HepG2 (cell line): ENCODE measurements around the gene NPY4R2. TPM values are rescaled to one million over a fixed set of nuclear protein-coding genes. Genes with fewer than 3 reads are reported as not detected.
"Not testable (repeated sequence)": the region's sequence is repeated elsewhere in the genome, so short reads cannot be mapped to it uniquely, and the experiment has no call there.

Experiments used
- ATAC-seq: fragments of 200-7000 bp; cut with Tn5 transposase; 3 replicates; pipeline ENCODE4 v1.9.1; 2020; ENCODE audit warnings: mild to moderate bottlenecking, moderate library complexity
- BruUV-seq: library from RNA; stranded (reverse); fragments of 400-500 nt; replicated peaks from 2 replicates; lab custom pipeline; 2021; lab: Mats Ljungman, UMichigan
- CTCF ChIA-PET: fragments of 300-600 bp; formaldehyde crosslinking; extraction: SDS; loops from one replicate; lab custom pipeline; 2021; ENCODE audit warnings: low total read pairs, inconsistent platforms, low intra/inter-chr PET ratio; lab: Yijun Ruan, JAX
- POLR2A ChIA-PET: fragments of 350-600 bp; sonication (Branson Sonifier 250); formaldehyde crosslinking; loops from one replicate; lab custom pipeline; 2020; ENCODE audit warnings: antibody characterized with exemption, inconsistent platforms; lab: Yijun Ruan, JAX
- DNase-seq: peaks from one replicate; pipeline ENCODE4 v3.0.0-alpha.2; 2015; ENCODE audit warnings: low spot score
- FAIRE-seq: peaks from 3 replicates; lab custom pipeline; 2011; peaks lifted over from hg19 to GRCh38; lab: Jason Lieb, UNC
- H2AFZ ChIP-seq: one replicate; pipeline ENCODE4 v1.6.1; 2011; ENCODE audit warnings: low read length, inconsistent platforms
- H3K27ac ChIP-seq: fragments of 300-600 bp; 3 replicates; pipeline ENCODE4 v1.8.0; 2011; ENCODE audit warnings: mixed run types, mild to moderate bottlenecking, mixed read lengths, low read length, inconsistent platforms; ENCODE audit not compliant: insufficient read depth; ENCODE audit errors: extremely low read length
- H3K27me3 ChIP-seq, 2 experiments: fragments of 200-600 bp in 1 of 2; 2 replicates in 1 of 2; 3 replicates in 1 of 2; pipeline versions ENCODE4 v1.6.0 to v1.8.0; 2011; ENCODE audit warnings: low read length in 2 of 2, mild to moderate bottlenecking in 2 of 2, moderate library complexity in 2 of 2, inconsistent platforms in 1 of 2; ENCODE audit not compliant: insufficient read depth in 2 of 2, control insufficient read depth in 1 of 2
- H3K36me3 ChIP-seq, 2 experiments: fragments of 200-600 bp in 1 of 2; replicated peaks in 1 of 2; 2 replicates in 1 of 2; 3 replicates in 1 of 2; pipeline versions ENCODE4 v1.5.1 to v1.8.0; 2011; ENCODE audit warnings: low read length in 2 of 2, inconsistent platforms in 1 of 2; ENCODE audit not compliant: insufficient read depth in 2 of 2, control insufficient read depth in 1 of 2
- H3K4me1 ChIP-seq: 2 replicates; pipeline ENCODE4 v1.5.1; 2012; ENCODE audit warnings: low read length, inconsistent platforms; ENCODE audit not compliant: insufficient read depth
- H3K4me2 ChIP-seq: 2 replicates; pipeline ENCODE4 v1.6.0; 2011; ENCODE audit warnings: low read depth, low read length, inconsistent platforms
- H3K4me3 ChIP-seq, 3 experiments: fragments of 200-600 bp in 1 of 3; sonication (generic), shearing (Covaris generic) in 1 of 3; replicated peaks in 1 of 3; 2 replicates each; pipeline ENCODE4 v1.5.1; 2011 to 2016; ENCODE audit warnings: low read length in 3 of 3, inconsistent platforms in 2 of 3, low read depth in 2 of 3, mild to moderate bottlenecking in 2 of 3, control low read depth in 1 of 3, mixed read lengths in 1 of 3; ENCODE audit not compliant: insufficient read depth in 1 of 3
- H3K79me2 ChIP-seq: one replicate; pipeline ENCODE4 v1.6.1; 2011; ENCODE audit warnings: low read length, inconsistent platforms; ENCODE audit not compliant: insufficient read depth
- H3K9ac ChIP-seq: 2 replicates; pipeline ENCODE4 v1.6.0; 2011; ENCODE audit warnings: mild to moderate bottlenecking, low read depth, low read length, inconsistent platforms; ENCODE audit not compliant: insufficient read depth
- H3K9me3 ChIP-seq: 2 replicates; pipeline ENCODE4 v1.5.1; 2012; ENCODE audit warnings: mild to moderate bottlenecking, low read length
- H4K20me1 ChIP-seq: 2 replicates; pipeline ENCODE4 v1.6.0; 2011; ENCODE audit warnings: inconsistent platforms, mild to moderate bottlenecking, low read length, moderate library complexity; ENCODE audit not compliant: insufficient read depth
- ATM ChIP-seq: fragments of 450-650 bp; IDR thresholded peaks from 2 replicates; pipeline ENCODE4 v1.7.1; 2017; ENCODE audit warnings: mild to moderate bottlenecking, borderline replicate concordance
- CREB1 ChIP-seq, 2 experiments: fragments of 450-650 bp in 1 of 2; IDR thresholded peaks; 2 replicates each; pipeline ENCODE4 v1.6.1; 2016 to 2017; ENCODE audit warnings: control low read depth in 1 of 2, mild to moderate bottlenecking in 1 of 2, missing compliant biosample characterization in 1 of 2, missing genetic modification characterization in 1 of 2
- FOXA1 ChIP-seq, 2 experiments: fragments of 450-650 bp in 1 of 2; sonication (generic) in 1 of 2; formaldehyde crosslinking in 1 of 2; IDR thresholded peaks; 2 replicates each; pipeline versions ENCODE4 v1.4.0 to v1.6.1; 2016 to 2020; ENCODE audit warnings: missing genetic modification reagents in 1 of 2
- IKZF1 ChIP-seq: fragments of 450-650 bp; IDR thresholded peaks from 2 replicates; pipeline ENCODE4 v1.7.1; 2016
- MNT ChIP-seq: fragments of 450-650 bp; IDR thresholded peaks from 2 replicates; pipeline ENCODE4 v1.6.1; 2016
- NFRKB ChIP-seq: fragments of 450-650 bp; IDR thresholded peaks from 2 replicates; pipeline ENCODE4 v1.6.1; 2017
- NONO ChIP-seq, 2 experiments: fragments of 450-650 bp in 1 of 2; sonication (generic) in 1 of 2; formaldehyde crosslinking in 1 of 2; IDR thresholded peaks in 1 of 2; conservative IDR thresholded peaks in 1 of 2; 2 replicates each; pipeline versions ENCODE4 v1.6.1 to v1.8.0; 2017 to 2022; ENCODE audit warnings: mild to moderate bottlenecking in 1 of 2, missing genetic modification reagents in 1 of 2, moderate library complexity in 1 of 2
- PLRG1 ChIP-seq: fragments of 450-650 bp; conservative IDR thresholded peaks from 2 replicates; pipeline ENCODE4 v1.6.1; 2016
- SOX6 ChIP-seq, 2 experiments: fragments of 450-650 bp in 1 of 2; sonication (generic) in 1 of 2; formaldehyde crosslinking in 1 of 2; IDR thresholded peaks; 2 replicates each; pipeline versions ENCODE4 v1.4.0 to v1.6.1; 2017 to 2020; ENCODE audit warnings: antibody characterized with exemption in 1 of 2, mild to moderate bottlenecking in 1 of 2, missing genetic modification reagents in 1 of 2
- WGBS: methylation state at CpG from one replicate; pipeline ENCODE4 v1.1.6; 2017; ENCODE audit warnings: low lambda C conversion rate; 5-methylcytosine and 5-hydroxymethylcytosine counted together
- in situ Hi-C: cut with HindIII; loops from 2 replicates; pipeline ENCODE4 v1.10.0; 2017; ENCODE audit warnings: low pct_unique_long_range_greater_than_20kb; ENCODE audit not compliant: extremely low pct_ligation_motif_present
- intact Hi-C: fragments of 100-400 bp; cut with micrococcal nuclease; formaldehyde crosslinking; loops from one replicate; pipeline ENCODE4 v1.10.0; 2022; ENCODE audit not compliant: unreplicated experiment
- polyA plus RNA-seq, 8 experiments: library from polyadenylated mRNA; depleted of rRNA in 3 of 8; stranded (reverse) in 7 of 8; unstranded in 1 of 8; fragments of >200 nt; fragmentation: Illumina TruSeq in 4 of 8; extraction: Trizol in 4 of 8; gene quantifications; 2 replicates each; pipeline versions ENCODE4 v1.2.1 to v1.2.3, GENCODE V29; 2011 to 2016; ENCODE audit warnings: low read depth in 4 of 8, missing spikeins in 1 of 8, mixed read lengths in 1 of 8; ENCODE audit not compliant: insufficient read depth in 1 of 8
- total RNA-seq, 5 experiments: library from RNA; depleted of rRNA; stranded (reverse); fragments of >200 nt; fragmentation: Illumina TruSeq; extraction: Trizol; gene quantifications; 2 replicates each; pipeline ENCODE4 v1.2.3, GENCODE V29; 2016; ENCODE audit warnings: low read depth in 1 of 5

NPY4R2 gene
- total and polyA plus RNA-seq, 2 of the 13 experiments (the other 11 are each of a cell fraction or from before 2014, with no cell fraction given) = not detected

DNA sequence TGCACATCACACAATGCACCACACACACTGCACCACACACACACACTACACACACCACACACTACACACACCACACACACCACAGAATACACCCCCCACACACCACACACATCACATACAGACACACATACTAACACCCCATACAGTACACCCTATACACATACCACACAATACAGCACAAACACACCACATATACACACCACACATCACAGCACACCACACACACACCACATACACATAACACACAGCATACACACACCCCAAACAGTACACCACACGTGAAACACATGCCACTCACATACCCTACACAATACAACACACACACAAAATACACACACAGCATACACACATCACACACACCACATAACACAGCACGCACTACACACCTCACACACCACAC lies 23.9 kb upstream of the NPY4R2 start:
- BruUV-seq; H3K4me2 ChIP-seq; H3K4me1 ChIP-seq; H3K9ac ChIP-seq; H3K79me2 ChIP-seq; in situ Hi-C loops; H4K20me1 ChIP-seq; H3K4me3 ChIP-seq; H3K27me3 ChIP-seq; CTCF ChIA-PET; ATAC-seq; H3K36me3 ChIP-seq; POLR2A ChIA-PET; FAIRE-seq; DNase-seq; H3K27ac ChIP-seq; intact Hi-C loops; H2AFZ ChIP-seq; H3K9me3 ChIP-seq; TF ChIP-seq CREB1 (CRISPR knock-in tag; IDR thresholded peaks at IDR 0.05); NONO (CRISPR knock-in tag; conservative IDR thresholded peaks at IDR 0.05); FOXA1 (CRISPR knock-in tag; IDR thresholded peaks at IDR 0.05); SOX6 (CRISPR knock-in tag; IDR thresholded peaks at IDR 0.05): not testable (repeated sequence)
- WGBS = 1% methylated on average over 2 of the region's 2 CpGs
- TF ChIP-seq CREB1 (IDR thresholded peaks at IDR 0.05) (peak; percentile 61; the same call in 1 of the 2 replicates), IKZF1 (peak; percentile 85; the same call in 1 of the 2 replicates), NFRKB (0 out of 2 replicates have a peak, but pooled peaks have one; percentile 42), NONO (IDR thresholded peaks at IDR 0.05) (0 out of 2 replicates have a peak, but pooled peaks have one; percentile 75), ATM (peak; percentile 21; the same call in 1 of the 2 replicates), PLRG1 (0 out of 2 replicates have a peak, but pooled peaks have one; percentile 44), FOXA1 (IDR thresholded peaks at IDR 0.05) (peak; percentile 63), MNT (0 out of 2 replicates have a peak, but pooled peaks have one; percentile 7), SOX6 (IDR thresholded peaks at IDR 0.05) (0 out of 2 replicates have a peak, but pooled peaks have one; percentile 54)

DNA sequence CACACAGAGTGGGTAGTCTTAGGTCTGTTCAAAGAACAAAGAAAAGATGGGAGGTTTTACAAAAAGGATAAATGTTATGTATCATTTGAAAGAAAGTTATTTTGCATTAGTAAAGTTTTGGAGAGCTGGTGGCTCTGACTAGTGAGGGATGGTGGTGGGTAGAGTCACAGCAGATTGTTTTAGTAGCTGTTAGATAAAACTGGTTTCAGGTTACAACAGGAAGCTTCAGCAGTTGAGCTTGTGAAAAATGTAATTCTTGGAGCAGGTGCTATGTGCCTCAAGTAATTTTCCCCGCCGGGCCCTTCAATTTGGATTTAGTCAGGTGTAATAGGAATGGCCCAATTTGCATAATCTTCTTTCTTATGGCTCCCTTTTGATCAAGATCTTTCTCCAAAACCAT lies 20.6 kb upstream of the NPY4R2 start:
- POLR2A ChIA-PET, intact Hi-C loops, H3K36me3 ChIP-seq, H3K27ac ChIP-seq, H3K4me1 ChIP-seq, H4K20me1 ChIP-seq, BruUV-seq, H2AFZ ChIP-seq, CTCF ChIA-PET, H3K9me3 ChIP-seq, H3K4me3 ChIP-seq, H3K9ac ChIP-seq, DNase-seq, H3K27me3 ChIP-seq, H3K4me2 ChIP-seq, ATAC-seq, FAIRE-seq, H3K79me2 ChIP-seq, in situ Hi-C loops: not testable (repeated sequence)
- no CpG with 5 or more reads among the region's 2 CpGs for WGBS

- H3K4me1 ChIP-seq, intact Hi-C loops, BruUV-seq, CTCF ChIA-PET, H4K20me1 ChIP-seq, H3K27me3 ChIP-seq, ATAC-seq, DNase-seq, H3K4me2 ChIP-seq, FAIRE-seq, POLR2A ChIA-PET, H3K9me3 ChIP-seq, H3K9ac ChIP-seq, in situ Hi-C loops, H3K79me2 ChIP-seq, H3K36me3 ChIP-seq, H3K27ac ChIP-seq, H3K4me3 ChIP-seq, H2AFZ ChIP-seq: not testable (repeated sequence)
- WGBS = no CpG with 5 or more reads among the region's 1 CpG
Observed at GRCh38 chr10:47909333-47909732, 9.1 kb upstream of the NPY4R2 start.
